Medulla oblongata (tissue), 1 donor: ENCODE results near the gene MARCHF2.

Experiments
- DNase-seq: peaks from one replicate; pipeline ENCODE4 v3.0.0-alpha.2; 2015; ENCODE audit errors: extremely low spot score

The MARCHF2 gene

DNA sequence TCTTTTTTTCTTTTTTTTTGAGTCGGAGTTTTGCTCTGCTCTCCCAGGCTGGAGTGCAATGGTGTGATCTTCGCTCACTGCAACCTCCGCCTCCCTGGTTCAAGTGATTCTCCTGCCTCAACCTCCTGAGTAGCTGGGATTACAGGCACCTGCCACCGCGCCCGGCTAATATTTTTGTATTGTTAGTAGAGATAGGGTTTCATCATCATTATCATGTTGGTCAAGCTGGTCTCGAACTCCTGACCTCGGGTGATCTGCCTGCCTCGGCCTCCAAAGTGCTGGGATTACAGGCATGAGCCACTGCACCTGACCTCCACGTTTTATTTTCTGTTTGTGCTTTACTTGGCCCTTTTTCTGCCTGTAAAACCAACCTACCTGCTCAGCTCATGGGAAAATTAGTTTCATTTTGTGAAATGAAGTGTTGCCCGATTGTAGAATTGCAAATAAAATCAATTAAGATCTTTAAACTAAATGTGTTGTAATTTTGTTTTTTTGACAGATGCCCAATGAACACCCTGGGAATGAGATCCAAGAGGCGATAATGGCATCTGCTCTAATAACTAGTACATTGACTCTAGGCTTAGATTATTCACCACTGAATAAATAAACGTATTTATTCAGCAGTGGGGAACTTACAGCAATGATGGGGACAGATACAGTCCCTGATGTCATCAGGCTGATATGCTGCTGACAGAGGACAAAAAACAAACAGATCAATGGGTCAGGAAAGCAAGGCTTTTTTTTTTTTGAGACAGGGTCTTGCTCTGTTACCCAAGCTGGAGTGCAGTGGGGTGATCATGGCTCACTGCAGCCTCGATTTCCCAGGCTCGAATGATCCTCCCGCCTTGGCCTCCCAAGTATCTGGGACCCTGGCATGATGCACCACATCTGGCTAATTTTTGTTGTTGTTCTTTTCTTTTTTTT lies 25.2 kb upstream of the MARCHF2 start:
- DNase-seq, result no peak

- no peak for DNase-seq
Measured at GRCh38 chr19:8388612-8388958, 24.5 kb upstream of the MARCHF2 start.

GRCh38 chr19:8389891-8390616 lies 23.1 kb upstream of the MARCHF2 start, which contains the start of gene RAB11B:
Gene RAB11B (plus strand): TSS chr19:8390360. CDS start chr19:8390417, 57 bp downstream.
- DNase-seq, result peak; percentile 100

DNA sequence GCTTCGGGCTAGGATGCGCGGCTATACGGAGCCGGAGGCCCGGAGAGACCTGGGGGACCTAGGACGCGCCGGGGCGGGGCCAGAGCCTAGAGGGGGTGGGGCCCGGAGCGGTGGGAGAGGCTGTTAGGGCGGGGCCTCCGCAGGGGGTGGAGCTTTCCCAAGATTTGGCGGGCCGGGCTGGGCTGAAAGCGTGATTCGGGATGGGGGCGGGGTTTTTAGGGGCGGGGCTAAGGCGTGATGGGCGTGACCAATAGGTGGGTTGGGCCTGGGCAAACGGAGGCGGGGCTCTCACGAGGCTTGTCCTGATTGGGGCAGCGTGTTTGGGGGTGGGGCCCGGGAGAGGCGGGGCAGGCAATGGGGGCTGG lies 22.5 kb upstream of the MARCHF2 start:
- peak; percentile 96 for DNase-seq

DNA sequence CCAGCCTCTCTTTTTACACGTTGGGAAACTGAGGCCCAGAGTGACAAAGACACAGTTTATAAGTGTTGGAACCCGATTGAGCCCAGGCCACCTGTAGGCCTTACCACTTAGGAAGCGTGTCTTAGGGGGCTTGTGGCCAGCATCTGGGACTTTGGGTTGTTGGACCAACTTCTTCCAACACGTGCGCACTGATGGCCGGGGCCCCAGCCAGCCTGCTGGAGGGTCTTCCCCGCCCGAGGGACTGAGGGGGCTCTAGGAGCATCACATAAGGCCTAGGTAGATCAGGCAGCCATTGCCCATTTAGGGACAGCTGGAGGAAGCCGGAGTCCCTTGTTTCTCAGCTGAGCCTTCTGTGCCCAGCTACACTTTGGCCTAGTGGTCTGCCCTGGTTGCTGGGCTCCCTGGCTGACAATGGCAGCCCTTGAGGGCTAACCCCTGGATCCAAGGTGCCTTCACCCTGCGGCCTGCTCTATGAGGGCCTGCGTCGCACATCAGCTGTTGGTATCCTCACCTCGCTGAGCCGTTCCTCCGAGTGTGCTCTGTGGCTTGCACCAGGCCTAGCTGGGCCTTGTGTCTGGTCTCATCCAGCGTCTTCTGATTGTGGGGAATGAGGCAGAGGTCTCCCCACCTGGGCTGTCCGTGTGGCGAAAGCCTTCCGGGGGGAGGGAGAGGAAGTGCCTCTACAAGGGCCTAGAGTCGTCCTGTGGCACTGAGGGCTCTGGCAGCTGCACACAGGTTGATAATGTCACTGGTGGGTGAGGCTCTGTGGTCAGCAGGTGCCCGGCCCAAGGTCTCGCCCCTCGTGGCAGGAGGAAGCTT lies 21.7 kb upstream of the MARCHF2 start:
- no peak for DNase-seq

DNA sequence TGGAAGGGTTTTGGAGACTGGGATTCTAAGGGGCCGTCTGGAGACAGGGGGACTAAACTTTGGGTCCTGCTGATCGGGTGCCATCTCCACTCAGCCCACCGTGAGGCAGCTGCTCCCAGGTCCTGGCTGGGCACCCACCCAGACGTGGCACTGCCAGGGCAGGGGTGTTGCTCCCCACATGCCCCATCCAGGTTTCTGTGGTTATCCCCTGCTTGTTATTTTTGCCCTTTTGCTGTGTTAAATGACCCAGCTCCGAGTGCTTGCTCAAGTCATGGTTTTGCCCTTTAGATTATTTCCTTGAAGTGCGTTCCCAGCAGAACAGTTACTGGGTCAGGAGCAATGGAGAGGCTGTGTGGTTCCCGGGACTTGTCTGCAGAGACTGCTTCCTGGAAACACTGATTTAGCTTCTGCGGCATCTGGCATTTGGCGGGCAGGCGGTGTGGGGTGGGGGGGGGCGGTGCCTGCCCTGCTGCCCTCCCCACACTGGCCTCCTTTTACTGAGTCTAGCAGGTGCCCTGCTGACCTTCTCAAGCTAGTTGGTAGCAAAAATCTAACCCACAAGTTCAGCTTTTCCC lies 21.0 kb upstream of the MARCHF2 start:
- peak; percentile 58 for DNase-seq

- no peak for DNase-seq
Measured at GRCh38 chr19:8393192-8393870, 19.8 kb upstream of the MARCHF2 start.

- peak; percentile 94 for DNase-seq
Measured at GRCh38 chr19:8393871-8394250, 19.2 kb upstream of the MARCHF2 start.

DNA sequence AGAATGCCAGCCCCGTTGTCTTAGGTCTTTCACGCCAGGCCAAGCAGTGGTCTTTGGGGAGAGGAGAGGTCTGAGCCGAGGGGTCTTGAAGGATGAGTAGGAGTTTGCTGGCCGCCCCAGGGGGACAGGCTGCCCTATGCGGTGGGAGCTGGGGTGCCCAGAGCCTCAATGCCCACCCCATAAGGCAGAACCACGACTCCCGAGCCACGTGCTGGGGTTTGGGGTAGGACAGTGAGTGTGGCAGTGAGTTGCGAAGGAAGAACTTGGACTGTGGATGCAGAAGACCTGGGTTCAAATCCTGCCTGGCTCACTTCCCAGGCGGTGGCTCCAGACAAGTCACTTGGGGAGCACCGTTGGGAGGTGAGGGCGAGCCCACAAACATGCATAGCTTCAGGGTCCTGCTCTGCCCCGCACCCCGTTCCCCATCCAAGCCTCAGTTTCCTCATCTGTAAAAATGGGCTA lies 17.5 kb upstream of the MARCHF2 start:
- DNase-seq, result no peak

GRCh38 chr19:8396185-8396562 lies 16.9 kb upstream of the MARCHF2 start:
- no peak for DNase-seq

DNA sequence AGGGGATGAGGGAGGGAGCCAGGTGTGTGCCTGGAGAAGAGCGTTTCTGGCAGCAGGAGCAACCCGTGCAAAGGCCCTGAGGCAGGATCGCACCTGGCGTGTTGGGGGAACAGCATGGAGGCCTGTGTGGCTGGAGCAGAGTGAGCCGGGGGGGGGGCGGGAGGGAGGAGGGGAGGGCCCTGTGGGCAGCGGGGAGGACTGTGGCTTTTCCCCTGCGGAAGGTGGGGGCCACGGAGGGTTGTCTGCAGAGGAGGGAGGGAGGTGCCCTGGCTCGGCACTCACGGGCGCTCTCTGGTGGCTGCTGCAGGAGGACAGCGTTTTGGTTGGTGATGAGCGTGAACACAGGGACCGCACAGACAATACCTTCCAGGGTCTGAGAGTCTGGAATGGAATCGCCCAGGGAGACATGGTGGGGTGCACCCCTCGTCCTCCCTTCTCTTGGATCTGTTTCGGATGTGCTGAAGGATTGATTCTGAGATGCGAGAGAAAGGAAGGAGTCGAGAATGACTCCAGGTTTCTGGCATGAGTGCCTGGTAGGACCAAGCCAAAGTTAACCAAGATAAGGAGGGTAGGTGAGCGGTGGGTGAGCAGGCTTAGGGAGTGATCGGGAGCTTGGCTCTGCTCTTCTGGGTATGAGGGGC lies 16.4 kb upstream of the MARCHF2 start:
- DNase-seq, result peak; percentile 81

DNA sequence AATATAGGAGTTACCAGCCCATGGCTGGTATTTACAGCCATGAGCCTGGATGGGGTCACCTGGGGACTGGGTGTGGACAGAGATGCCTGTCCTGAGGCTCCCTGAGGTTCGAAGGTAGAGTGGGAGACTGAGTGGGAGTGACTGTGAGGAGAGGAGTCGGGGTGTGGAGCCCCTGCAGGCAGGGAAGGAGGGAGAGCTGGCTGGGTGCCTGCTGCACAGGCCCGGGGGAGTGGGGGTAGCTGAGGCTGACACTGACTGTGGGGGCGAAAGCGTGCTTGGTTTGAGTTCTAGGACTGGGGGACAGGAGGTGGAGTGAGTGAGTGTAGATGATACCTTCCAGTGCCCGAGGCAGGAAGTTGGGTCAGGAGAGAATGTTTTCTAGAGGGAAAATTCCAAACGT lies 15.8 kb upstream of the MARCHF2 start:
- DNase-seq, result no peak

DNA sequence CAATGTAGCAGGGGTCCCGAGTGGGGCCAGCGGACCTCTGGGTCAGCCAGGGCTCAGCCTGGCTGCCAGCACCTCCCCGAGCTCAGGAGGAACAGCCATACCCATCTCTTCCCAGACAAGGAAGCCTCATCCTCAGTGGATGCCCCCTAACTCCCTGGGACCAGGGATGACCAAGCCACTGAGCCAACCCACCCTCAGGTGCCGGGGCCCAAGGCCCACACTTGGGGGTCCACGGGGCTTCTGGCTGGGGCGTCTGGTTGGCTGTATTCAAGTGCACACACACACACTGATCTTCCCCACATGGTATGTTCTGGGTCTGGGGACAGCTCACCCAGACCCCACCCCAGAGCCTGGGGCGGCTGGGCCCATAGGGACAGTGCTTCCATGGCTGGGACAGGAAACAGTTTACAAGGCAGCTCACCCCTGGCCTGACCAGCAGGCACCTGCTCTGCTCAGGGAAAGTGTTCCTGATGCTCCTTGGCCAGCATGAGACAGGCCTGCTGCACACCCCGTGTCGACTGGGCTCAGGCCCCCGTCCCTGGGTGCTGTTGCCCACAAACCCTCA lies 15.3 kb upstream of the MARCHF2 start:
- no peak for DNase-seq

DNA sequence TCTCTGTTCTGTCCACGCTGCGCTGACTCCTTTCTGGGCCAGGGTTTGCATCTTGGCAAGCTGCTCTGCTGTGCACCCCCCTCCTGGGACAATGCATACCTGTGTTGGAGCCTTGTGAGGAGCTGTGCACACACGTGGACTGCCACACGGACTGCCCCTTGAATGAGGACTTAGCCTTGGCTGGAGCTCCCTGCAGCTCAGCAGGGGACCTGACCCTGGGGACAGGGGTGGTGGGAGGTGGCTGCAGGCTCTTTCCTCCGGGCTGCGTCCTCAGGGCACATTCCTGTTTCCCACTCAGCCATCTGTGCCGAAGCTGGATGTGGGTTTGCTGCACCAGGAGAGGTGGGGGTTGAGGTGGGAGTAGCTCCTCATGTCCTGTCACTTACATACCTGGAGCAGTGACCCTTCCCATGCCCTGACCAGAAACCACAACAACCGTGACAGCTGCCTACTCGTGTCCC lies 14.8 kb upstream of the MARCHF2 start:
- DNase-seq, result no peak

DNA sequence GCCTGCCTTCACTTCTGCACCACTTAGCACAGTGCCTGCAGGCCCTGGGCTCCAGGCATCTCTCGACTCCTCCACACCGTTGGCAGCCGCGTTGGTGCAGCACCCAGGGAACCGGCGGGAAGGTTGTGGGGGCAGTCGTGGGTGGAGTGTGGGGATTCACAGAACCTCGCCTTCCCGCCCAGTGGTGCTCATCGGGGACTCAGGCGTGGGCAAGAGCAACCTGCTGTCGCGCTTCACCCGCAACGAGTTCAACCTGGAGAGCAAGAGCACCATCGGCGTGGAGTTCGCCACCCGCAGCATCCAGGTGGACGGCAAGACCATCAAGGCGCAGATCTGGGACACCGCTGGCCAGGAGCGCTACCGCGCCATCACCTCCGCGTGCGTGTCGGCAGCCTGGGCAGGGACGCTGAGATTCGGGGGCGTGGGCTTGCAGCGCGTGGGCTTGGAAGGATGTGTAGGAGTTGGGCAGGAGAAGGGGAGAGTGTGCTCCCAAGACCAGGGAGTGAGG lies 13.4 kb upstream of the MARCHF2 start:
- DNase-seq, result no peak

- no peak for DNase-seq
Measured at GRCh38 chr19:8401981-8402411, 11.1 kb upstream of the MARCHF2 start.

GRCh38 chr19:8403098-8403819 lies 9.8 kb upstream of the MARCHF2 start:
- DNase-seq, result no peak

GRCh38 chr19:8403820-8404109 lies 9.3 kb upstream of the MARCHF2 start:
- DNase-seq, result no peak

DNA sequence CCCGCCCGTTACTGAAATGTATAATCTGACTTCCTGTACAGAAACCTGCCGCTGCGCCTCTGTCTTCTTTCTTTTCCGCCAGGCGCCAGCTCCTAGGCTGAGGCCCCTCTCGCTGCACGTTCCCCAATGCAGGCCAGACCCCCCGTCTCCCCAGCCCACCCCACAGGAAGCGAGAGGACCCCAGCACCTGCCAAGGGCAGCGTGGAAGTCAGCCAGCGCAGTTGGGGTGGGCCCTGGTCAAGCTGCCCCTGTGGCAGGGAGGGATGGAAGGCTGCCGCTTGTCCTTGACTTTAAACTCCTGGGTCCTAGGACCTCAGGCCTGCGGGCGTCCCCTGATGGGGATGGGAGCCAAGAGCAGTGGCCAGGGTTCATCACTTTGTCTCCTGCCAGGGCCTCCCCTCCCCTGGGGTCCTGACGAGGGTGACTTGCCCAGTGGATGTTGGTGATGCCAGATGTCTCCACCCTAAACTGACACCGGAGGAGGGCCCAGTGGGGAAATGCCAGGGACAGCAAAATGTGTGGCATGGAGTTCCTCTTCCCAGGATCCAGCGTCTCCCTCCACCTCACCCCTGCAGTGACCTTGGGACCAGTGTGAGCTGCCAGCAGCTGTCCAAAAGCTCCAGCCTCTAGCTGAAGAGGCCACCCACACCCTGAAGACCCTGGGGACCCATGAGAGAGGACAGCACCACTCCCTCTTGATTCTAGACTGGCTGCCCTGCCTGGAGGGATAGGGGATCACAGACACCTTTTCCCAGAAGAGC lies 8.5 kb upstream of the MARCHF2 start:
- DNase-seq, result no peak
